GM12878 (cell line): ENCODE measurements around the gene IFITM5. TPM values are rescaled to one million over a fixed set of nuclear protein-coding genes. Genes with fewer than 3 reads are reported as not detected.

Experiments used
- ATAC-seq: fragments of 200-7000 bp; cut with Tn5 transposase; 3 replicates; pipeline ENCODE4 v1.9.1; 2020; ENCODE audit warnings: mild to moderate bottlenecking, moderate library complexity
- BruUV-seq: library from RNA; stranded (reverse); fragments of 400-500 nt; replicated peaks from 2 replicates; lab custom pipeline; 2021; lab: Mats Ljungman, UMichigan
- CTCF ChIA-PET: fragments of 300-600 bp; sonication (Branson Sonifier 250); formaldehyde crosslinking; extraction: SDS; loops from one replicate; lab custom pipeline; 2021; ENCODE audit warnings: inconsistent platforms; lab: Yijun Ruan, JAX
- POLR2A ChIA-PET: fragments of 350-600 bp; formaldehyde crosslinking; extraction: SDS; loops from one replicate; lab custom pipeline; 2021; ENCODE audit warnings: inconsistent platforms; lab: Charles Lee
- RAD21 ChIA-PET: fragments of 300-600 bp; sonication (Branson Sonifier 250); formaldehyde crosslinking; loops from one replicate; lab custom pipeline; 2023; ENCODE audit warnings: antibody characterized with exemption; ENCODE audit not compliant: unreplicated experiment; lab: Charles Lee
- SMC1A ChIA-PET: fragments of 300-600 bp; sonication (Branson Sonifier 250); formaldehyde crosslinking; loops from one replicate; lab custom pipeline; 2023; ENCODE audit not compliant: unreplicated experiment, uncharacterized antibody; lab: Charles Lee
- DNase-seq: peaks from one replicate; pipeline ENCODE4 v3.0.0-alpha.2; 2011; ENCODE audit warnings: low read depth, low spot score
- FAIRE-seq: peaks from 3 replicates; lab custom pipeline; 2011; peaks lifted over from hg19 to GRCh38; lab: Jason Lieb, UNC
- H2AFZ ChIP-seq: 2 replicates; pipeline ENCODE4 v1.6.0; 2011; ENCODE audit warnings: low read depth, low read length, control low read depth; ENCODE audit not compliant: control insufficient read depth
- H3K27ac ChIP-seq: 2 replicates; pipeline ENCODE4 v1.5.1; 2011; ENCODE audit warnings: control low read depth; ENCODE audit not compliant: control insufficient read depth, insufficient read depth
- H3K27me3 ChIP-seq, 2 experiments: replicated peaks in 1 of 2; 2 replicates each; pipeline versions ENCODE4 v1.6.0 to v1.6.1; 2011; ENCODE audit warnings: low read length in 1 of 2; ENCODE audit not compliant: control insufficient read depth in 2 of 2, insufficient read depth in 2 of 2
- H3K36me3 ChIP-seq, 2 experiments: 2 replicates each; pipeline ENCODE4 v1.5.1; 2011; ENCODE audit warnings: low read length in 1 of 2; ENCODE audit not compliant: control insufficient read depth in 2 of 2, insufficient read depth in 2 of 2
- H3K4me1 ChIP-seq: 2 replicates; pipeline ENCODE4 v1.6.1; 2011; ENCODE audit warnings: mild to moderate bottlenecking, low read length, moderate library complexity, mixed read lengths; ENCODE audit not compliant: control insufficient read depth, insufficient read depth
- H3K4me2 ChIP-seq: 2 replicates; pipeline ENCODE4 v1.6.0; 2011; ENCODE audit warnings: control low read depth; ENCODE audit not compliant: control insufficient read depth, insufficient read depth
- H3K4me3 ChIP-seq: fragments of 200-600 bp; sonication (generic); 2 replicates; pipeline ENCODE4 v1.5.1; 2016
- H3K79me2 ChIP-seq: 2 replicates; pipeline ENCODE4 v1.6.0; 2011; ENCODE audit warnings: low read length; ENCODE audit not compliant: control insufficient read depth, insufficient read depth
- H3K9ac ChIP-seq: 2 replicates; pipeline ENCODE4 v1.8.0; 2011; ENCODE audit warnings: low read length, control low read depth, mixed read lengths; ENCODE audit not compliant: control insufficient read depth, insufficient read depth
- H3K9me3 ChIP-seq: replicated peaks from 3 replicates; pipeline ENCODE4 v1.5.1; 2011; ENCODE audit warnings: mild to moderate bottlenecking, low read length; ENCODE audit not compliant: control insufficient read depth, insufficient read depth
- H4K20me1 ChIP-seq: 2 replicates; pipeline ENCODE4 v1.6.0; 2011; ENCODE audit not compliant: control insufficient read depth, insufficient read depth
- BACH1 ChIP-seq: fragments of 450-650 bp; IDR thresholded peaks from 2 replicates; pipeline ENCODE4 v1.6.1; 2017; ENCODE audit warnings: mild to moderate bottlenecking, borderline replicate concordance
- BHLHE40 ChIP-seq, 2 experiments: fragments of 450-650 bp in 1 of 2; IDR thresholded peaks; 2 replicates each; pipeline ENCODE4 v1.6.1; 2011 to 2017; ENCODE audit warnings: low read depth in 2 of 2, borderline replicate concordance in 1 of 2, improper control_type of control experiment in 1 of 2, low read length in 1 of 2, mild to moderate bottlenecking in 1 of 2
- CBX5 ChIP-seq: sonication (generic); IDR thresholded peaks from 2 replicates; pipeline ENCODE4 v1.6.1; 2016; ENCODE audit warnings: low read depth, moderate library complexity, mild to moderate bottlenecking, inconsistent platforms
- CHD2 ChIP-seq: IDR thresholded peaks from 2 replicates; pipeline ENCODE4 v1.6.1; 2011; ENCODE audit warnings: low read depth, low read length, improper control_type of control experiment, borderline replicate concordance
- EED ChIP-seq: sonication (generic); IDR thresholded peaks from 2 replicates; pipeline ENCODE4 v1.6.1; 2016; ENCODE audit warnings: antibody characterized with exemption, low read depth
- EP300 ChIP-seq, 2 experiments: fragments of 150-350 bp in 1 of 2; IDR thresholded peaks; 2 replicates each; pipeline ENCODE4 v1.6.1; 2011 to 2012; ENCODE audit warnings: low read depth in 2 of 2, low read length in 2 of 2, borderline replicate concordance in 1 of 2, improper control_type of control experiment in 1 of 2, inconsistent platforms in 1 of 2; ENCODE audit not compliant: control insufficient read depth in 1 of 2
- FOXK2 ChIP-seq: fragments of 450-650 bp; IDR thresholded peaks from 2 replicates; pipeline ENCODE4 v1.6.1; 2017; ENCODE audit warnings: mild to moderate bottlenecking, moderate library complexity
- KDM1A ChIP-seq: fragments of 200-600 bp; sonication (generic); IDR thresholded peaks from 2 replicates; pipeline ENCODE4 v1.6.1; 2016; ENCODE audit warnings: borderline replicate concordance
- MEF2B ChIP-seq: fragments of 450-650 bp; IDR thresholded peaks from 2 replicates; pipeline ENCODE4 v1.6.1; 2018; ENCODE audit warnings: mild to moderate bottlenecking, moderate library complexity; ENCODE audit not compliant: partially characterized antibody, poor library complexity, severe bottlenecking
- NR2C2 ChIP-seq: IDR thresholded peaks from 2 replicates; pipeline ENCODE4 v1.6.1; 2011; ENCODE audit warnings: borderline replicate concordance, low read depth; ENCODE audit not compliant: control insufficient read depth, insufficient read length
- NRF1 ChIP-seq: conservative IDR thresholded peaks from 2 replicates; pipeline ENCODE4 v1.6.1; 2011; ENCODE audit warnings: mild to moderate bottlenecking, low read depth, low read length, improper control_type of control experiment
- RCOR1 ChIP-seq: conservative IDR thresholded peaks from 2 replicates; pipeline ENCODE4 v1.6.1; 2012; ENCODE audit warnings: low read depth, low read length, improper control_type of control experiment
- SMC3 ChIP-seq: IDR thresholded peaks from 2 replicates; pipeline ENCODE4 v1.6.1; 2011; ENCODE audit warnings: low read length, improper control_type of control experiment, borderline replicate concordance
- SPI1 ChIP-seq: IDR thresholded peaks from 2 replicates; pipeline ENCODE4 v1.6.1; 2011; ENCODE audit warnings: low read depth, mild to moderate bottlenecking, low read length, moderate library complexity, borderline replicate concordance; ENCODE audit not compliant: insufficient read depth
- TAF1 ChIP-seq: IDR thresholded peaks from 2 replicates; pipeline ENCODE4 v1.6.1; 2011; ENCODE audit warnings: mild to moderate bottlenecking, low read depth, low read length, borderline replicate concordance
- TBL1XR1 ChIP-seq: IDR thresholded peaks from 2 replicates; pipeline ENCODE4 v1.6.1; 2012; ENCODE audit warnings: low read depth, low read length, improper control_type of control experiment
- ZNF207 ChIP-seq: fragments of 450-650 bp; IDR thresholded peaks from 2 replicates; pipeline ENCODE4 v1.6.1; 2014; ENCODE audit warnings: antibody characterized with exemption, mild to moderate bottlenecking, borderline replicate concordance
- WGBS: methylation state at CpG from one replicate; pipeline ENCODE4 v1.1.6; 2016; ENCODE audit warnings: low lambda C conversion rate; ENCODE audit not compliant: insufficient replicate concordance, insufficient coverage; ENCODE audit errors: missing lambda C conversion rate; 5-methylcytosine and 5-hydroxymethylcytosine counted together
- in situ Hi-C: fragments of 300-500 bp; cut with MboI; formaldehyde crosslinking; loops from 9 replicates; pipeline ENCODE4 v1.14.3; 2018; ENCODE audit warnings: mixed read lengths
- intact Hi-C: fragments of 100-400 bp; cut with micrococcal nuclease; formaldehyde crosslinking; loops from one replicate; pipeline ENCODE4 v1.14.2; 2022; ENCODE audit not compliant: unreplicated experiment
- polyA plus RNA-seq, 11 experiments: library from polyadenylated mRNA; depleted of rRNA in 4 of 11; unstranded in 6 of 11; stranded (reverse) in 5 of 11; fragments of >200 nt; fragmentation: Nextera tagmentation in 4 of 11; fragmentation: Illumina TruSeq in 1 of 11; extraction: Ambion mirVana in 4 of 11; extraction: Trizol in 1 of 11; gene quantifications; 1 replicate in 1 of 11; 2 replicates in 10 of 11; pipeline versions ENCODE4 v1.2.1 to v1.2.3, GENCODE V29; 2011 to 2016; ENCODE audit warnings: inconsistent platforms in 2 of 11, missing spikeins in 2 of 11, low read depth in 1 of 11
- total RNA-seq, 4 experiments: library from RNA; depleted of rRNA in 3 of 4; stranded (reverse); fragments of >200 nt in 3 of 4; fragmentation: Illumina TruSeq in 1 of 4; extraction: Trizol in 1 of 4; gene quantifications; 2 replicates each; pipeline versions ENCODE4 v1.2.1 to v1.2.3, GENCODE V29; 2013 to 2021
- TF ChIP-seq, protein P1 (sequence below): fragments of 450-650 bp; formaldehyde crosslinking; IDR thresholded peaks from 2 replicates; pipeline ENCODE4 v1.4.0; 2020; ENCODE audit warnings: mild to moderate bottlenecking, moderate library complexity

The IFITM5 gene
- total and polyA plus RNA-seq, 10 of the 15 experiments (the other 5 are each of a cell fraction or from before 2014, with no cell fraction given): not detected

DNA sequence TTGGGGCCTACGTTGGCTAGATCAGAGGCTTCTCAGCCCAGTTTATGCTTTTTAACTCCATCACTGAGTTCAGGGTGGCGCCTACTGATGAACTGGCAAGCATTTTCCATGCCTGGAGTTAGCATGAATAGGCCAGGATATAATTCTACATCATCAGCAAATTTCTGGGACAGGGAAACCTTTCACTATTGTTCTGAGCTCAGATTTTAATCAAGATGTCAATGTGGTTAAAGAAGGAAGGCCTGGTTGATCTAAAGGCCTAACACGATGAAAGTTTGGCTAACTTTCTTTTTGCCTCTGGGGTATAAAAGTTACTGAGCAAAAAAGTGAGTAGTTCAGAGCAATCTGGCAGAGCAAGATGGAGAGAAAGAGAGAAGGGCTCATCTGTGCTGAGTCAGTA, 43.0 kb upstream of the IFITM5 start:
- no peak for ATAC-seq
- Histone ChIP-seq H2AFZ (no peak overlapping the region), H3K27ac (no peak overlapping the region), H3K9ac (no peak overlapping the region), H3K36me3 (no peaks in the 10 kb centered on the region), H3K27me3 (no peaks in the 10 kb centered on the region), H3K9me3 (no peaks in the 10 kb centered on the region; the same call in 2 of the 3 replicates), H3K79me2 (no peaks in the 10 kb centered on the region), H3K4me3 (no peak overlapping the region), H3K4me1 (peaks cover 2% of the 10 kb centered on the region), H3K4me2 (no peak overlapping the region), H4K20me1 (no peaks in the 10 kb centered on the region)
- POLR2A ChIA-PET: no interaction called here
- no peak for DNase-seq
- BruUV-seq: no TSS peak
- SMC1A ChIA-PET: interaction anchor here (0.6 to 1.4 kb wide), 2 partner anchors 12 to 98 kb away, joined by 3 read pairs; no protein-coding TSS in a partner anchor
- intact Hi-C loops (no loop called here), in situ Hi-C loops (no loop called here)
- RAD21 ChIA-PET: interaction anchor here (0.9 kb wide), 1 partner anchor 12 kb away, joined by 3 read pairs; no protein-coding TSS in a partner anchor
- CTCF ChIA-PET: interaction anchor here (1.0 kb wide), 1 partner anchor 13 kb away, joined by 4 read pairs; no protein-coding TSS in a partner anchor
- no peak for FAIRE-seq
- TF ChIP-seq, protein P1, sequence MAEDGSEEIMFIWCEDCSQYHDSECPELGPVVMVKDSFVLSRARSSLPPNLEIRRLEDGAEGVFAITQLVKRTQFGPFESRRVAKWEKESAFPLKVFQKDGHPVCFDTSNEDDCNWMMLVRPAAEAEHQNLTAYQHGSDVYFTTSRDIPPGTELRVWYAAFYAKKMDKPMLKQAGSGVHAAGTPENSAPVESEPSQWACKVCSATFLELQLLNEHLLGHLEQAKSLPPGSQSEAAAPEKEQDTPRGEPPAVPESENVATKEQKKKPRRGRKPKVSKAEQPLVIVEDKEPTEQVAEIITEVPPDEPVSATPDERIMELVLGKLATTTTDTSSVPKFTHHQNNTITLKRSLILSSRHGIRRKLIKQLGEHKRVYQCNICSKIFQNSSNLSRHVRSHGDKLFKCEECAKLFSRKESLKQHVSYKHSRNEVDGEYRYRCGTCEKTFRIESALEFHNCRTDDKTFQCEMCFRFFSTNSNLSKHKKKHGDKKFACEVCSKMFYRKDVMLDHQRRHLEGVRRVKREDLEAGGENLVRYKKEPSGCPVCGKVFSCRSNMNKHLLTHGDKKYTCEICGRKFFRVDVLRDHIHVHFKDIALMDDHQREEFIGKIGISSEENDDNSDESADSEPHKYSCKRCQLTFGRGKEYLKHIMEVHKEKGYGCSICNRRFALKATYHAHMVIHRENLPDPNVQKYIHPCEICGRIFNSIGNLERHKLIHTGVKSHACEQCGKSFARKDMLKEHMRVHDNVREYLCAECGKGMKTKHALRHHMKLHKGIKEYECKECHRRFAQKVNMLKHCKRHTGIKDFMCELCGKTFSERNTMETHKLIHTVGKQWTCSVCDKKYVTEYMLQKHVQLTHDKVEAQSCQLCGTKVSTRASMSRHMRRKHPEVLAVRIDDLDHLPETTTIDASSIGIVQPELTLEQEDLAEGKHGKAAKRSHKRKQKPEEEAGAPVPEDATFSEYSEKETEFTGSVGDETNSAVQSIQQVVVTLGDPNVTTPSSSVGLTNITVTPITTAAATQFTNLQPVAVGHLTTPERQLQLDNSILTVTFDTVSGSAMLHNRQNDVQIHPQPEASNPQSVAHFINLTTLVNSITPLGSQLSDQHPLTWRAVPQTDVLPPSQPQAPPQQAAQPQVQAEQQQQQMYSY (CRISPR knock-in tag): no peak
- TF ChIP-seq TAF1 (no peak), BACH1 (no peak), BHLHE40 (IDR thresholded peaks at IDR 0.05; ENCODE audit: borderline replicate concordance in 1 of 2, low read depth in 2 of 2, low read length in 1 of 2) (no peak), CBX5 (no peak), NRF1 (no peak), EED (no peak), TBL1XR1 (no peak), FOXK2 (no peak), SPI1 (no peak), RCOR1 (no peak), ZNF207 (no peak), EP300 (IDR thresholded peaks at IDR 0.05; ENCODE audit: borderline replicate concordance in 1 of 2, control insufficient read depth in 1 of 2, low read depth in 2 of 2, low read length in 2 of 2) (no peak), NR2C2 (no peak), KDM1A (no peak), CHD2 (no peak), MEF2B (no peak), SMC3 (no peak)
- WGBS: 86% methylated on average over 3 of the region's 3 CpGs
